Nephron progenitor cell (in vitro differentiated cells): ENCODE measurements around the gene ATP11A.

Experiments used
- DNase-seq: peaks from one replicate; pipeline ENCODE4 v3.0.0; 2021
- H3K27ac Mint-ChIP-seq: 2 replicates; pipeline ENCODE4 v1.8.0; 2021; ENCODE audit warnings: mild to moderate bottlenecking, moderate library complexity, mixed read lengths
- H3K27me3 Mint-ChIP-seq: 2 replicates; pipeline ENCODE4 v1.8.0; 2021; ENCODE audit warnings: mild to moderate bottlenecking, low read depth, mixed read lengths; ENCODE audit not compliant: poor library complexity
- H3K36me3 Mint-ChIP-seq: 2 replicates; pipeline ENCODE4 v1.8.0; 2021; ENCODE audit warnings: low read depth, mixed read lengths
- H3K4me1 Mint-ChIP-seq: 2 replicates; pipeline ENCODE4 v1.8.0; 2021; ENCODE audit warnings: mixed read lengths
- H3K4me3 Mint-ChIP-seq: 2 replicates; pipeline ENCODE4 v1.8.0; 2021; ENCODE audit warnings: mild to moderate bottlenecking, moderate library complexity, mixed read lengths
- H3K9me3 Mint-ChIP-seq: 2 replicates; pipeline ENCODE4 v1.8.0; 2021; ENCODE audit warnings: mild to moderate bottlenecking, moderate library complexity, mixed read lengths
- CTCF ChIP-seq: fragments of 200-600 bp; sonication (generic); IDR thresholded peaks from 2 replicates; pipeline ENCODE4 v1.5.0; 2021; ENCODE audit warnings: antibody characterized with exemption

Gene ATP11A

GRCh38 chr13:112664501-112665203 lies 25.2 kb upstream of the ATP11A start:
- peaks cover 7% of the 10 kb centered on the region for H3K27me3 Mint-ChIP-seq
- H3K4me3 Mint-ChIP-seq, result no peak overlapping the region
- no peak for TF ChIP-seq CTCF
- H3K27ac Mint-ChIP-seq, result no peak overlapping the region
- no peak for DNase-seq
- peaks cover 4% of the 10 kb centered on the region for H3K4me1 Mint-ChIP-seq
- no peaks in the 10 kb centered on the region for H3K9me3 Mint-ChIP-seq
- H3K36me3 Mint-ChIP-seq, result no peaks in the 10 kb centered on the region

- Mint-ChIP-seq H3K9me3 (no peaks in the 10 kb centered on the region), H3K4me1 (peaks cover 33% of the 10 kb centered on the region), H3K4me3 (no peak overlapping the region), H3K36me3 (no peaks in the 10 kb centered on the region), H3K27ac (no peak overlapping the region), H3K27me3 (peaks cover 17% of the 10 kb centered on the region)
- DNase-seq, result no peak
- TF ChIP-seq CTCF, result no peak
These were observed 20.9 kb upstream of the ATP11A start for GRCh38 chr13:112668924-112669323.

GRCh38 chr13:112669881-112670499 lies 19.8 kb upstream of the ATP11A start:
- Mint-ChIP-seq H3K9me3 (no peaks in the 10 kb centered on the region), H3K27me3 (peaks cover 15% of the 10 kb centered on the region), H3K27ac (no peak overlapping the region), H3K4me3 (no peak overlapping the region), H3K4me1 (peaks cover 43% of the 10 kb centered on the region), H3K36me3 (no peaks in the 10 kb centered on the region)
- no peak for TF ChIP-seq CTCF
- no peak for DNase-seq

GRCh38 chr13:112670864-112671263 lies 19.0 kb upstream of the ATP11A start:
- Mint-ChIP-seq H3K4me3 (no peak overlapping the region), H3K27ac (no peak overlapping the region), H3K9me3 (no peaks in the 10 kb centered on the region), H3K36me3 (no peaks in the 10 kb centered on the region), H3K4me1 (peaks cover 49% of the 10 kb centered on the region), H3K27me3 (peaks cover 15% of the 10 kb centered on the region)
- no peak for DNase-seq
- TF ChIP-seq CTCF, result no peak

GRCh38 chr13:112671359-112671758 lies 18.5 kb upstream of the ATP11A start:
- TF ChIP-seq CTCF, result no peak
- no peak for DNase-seq
- Mint-ChIP-seq H3K4me3 (no peak overlapping the region), H3K36me3 (no peaks in the 10 kb centered on the region), H3K9me3 (no peaks in the 10 kb centered on the region), H3K27ac (no peak overlapping the region), H3K4me1 (peaks cover 49% of the 10 kb centered on the region), H3K27me3 (peaks cover 15% of the 10 kb centered on the region)
